NOMO-1 (cell line): Measurements from ENCODE around the gene PARD3B.
A peak's percentile ranks its signal among the peaks of the same experiment; 100 is the strongest.

Source experiments
- DNase-seq, 2 experiments: peaks; one replicate each; lab custom pipeline; 2025; ENCODE audit not compliant: unreplicated experiment in 2 of 2; lab: John Stamatoyannopoulos, UW

Gene PARD3B, protein sequence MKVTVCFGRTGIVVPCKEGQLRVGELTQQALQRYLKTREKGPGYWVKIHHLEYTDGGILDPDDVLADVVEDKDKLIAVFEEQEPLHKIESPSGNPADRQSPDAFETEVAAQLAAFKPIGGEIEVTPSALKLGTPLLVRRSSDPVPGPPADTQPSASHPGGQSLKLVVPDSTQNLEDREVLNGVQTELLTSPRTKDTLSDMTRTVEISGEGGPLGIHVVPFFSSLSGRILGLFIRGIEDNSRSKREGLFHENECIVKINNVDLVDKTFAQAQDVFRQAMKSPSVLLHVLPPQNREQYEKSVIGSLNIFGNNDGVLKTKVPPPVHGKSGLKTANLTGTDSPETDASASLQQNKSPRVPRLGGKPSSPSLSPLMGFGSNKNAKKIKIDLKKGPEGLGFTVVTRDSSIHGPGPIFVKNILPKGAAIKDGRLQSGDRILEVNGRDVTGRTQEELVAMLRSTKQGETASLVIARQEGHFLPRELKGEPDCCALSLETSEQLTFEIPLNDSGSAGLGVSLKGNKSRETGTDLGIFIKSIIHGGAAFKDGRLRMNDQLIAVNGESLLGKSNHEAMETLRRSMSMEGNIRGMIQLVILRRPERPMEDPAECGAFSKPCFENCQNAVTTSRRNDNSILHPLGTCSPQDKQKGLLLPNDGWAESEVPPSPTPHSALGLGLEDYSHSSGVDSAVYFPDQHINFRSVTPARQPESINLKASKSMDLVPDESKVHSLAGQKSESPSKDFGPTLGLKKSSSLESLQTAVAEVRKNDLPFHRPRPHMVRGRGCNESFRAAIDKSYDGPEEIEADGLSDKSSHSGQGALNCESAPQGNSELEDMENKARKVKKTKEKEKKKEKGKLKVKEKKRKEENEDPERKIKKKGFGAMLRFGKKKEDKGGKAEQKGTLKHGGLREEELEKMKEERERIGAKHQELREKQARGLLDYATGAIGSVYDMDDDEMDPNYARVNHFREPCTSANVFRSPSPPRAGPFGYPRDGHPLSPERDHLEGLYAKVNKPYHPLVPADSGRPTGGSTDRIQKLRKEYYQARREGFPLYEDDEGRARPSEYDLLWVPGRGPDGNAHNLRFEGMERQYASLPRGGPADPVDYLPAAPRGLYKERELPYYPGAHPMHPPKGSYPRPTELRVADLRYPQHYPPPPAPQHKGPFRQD (N-terminal part only)

DNA sequence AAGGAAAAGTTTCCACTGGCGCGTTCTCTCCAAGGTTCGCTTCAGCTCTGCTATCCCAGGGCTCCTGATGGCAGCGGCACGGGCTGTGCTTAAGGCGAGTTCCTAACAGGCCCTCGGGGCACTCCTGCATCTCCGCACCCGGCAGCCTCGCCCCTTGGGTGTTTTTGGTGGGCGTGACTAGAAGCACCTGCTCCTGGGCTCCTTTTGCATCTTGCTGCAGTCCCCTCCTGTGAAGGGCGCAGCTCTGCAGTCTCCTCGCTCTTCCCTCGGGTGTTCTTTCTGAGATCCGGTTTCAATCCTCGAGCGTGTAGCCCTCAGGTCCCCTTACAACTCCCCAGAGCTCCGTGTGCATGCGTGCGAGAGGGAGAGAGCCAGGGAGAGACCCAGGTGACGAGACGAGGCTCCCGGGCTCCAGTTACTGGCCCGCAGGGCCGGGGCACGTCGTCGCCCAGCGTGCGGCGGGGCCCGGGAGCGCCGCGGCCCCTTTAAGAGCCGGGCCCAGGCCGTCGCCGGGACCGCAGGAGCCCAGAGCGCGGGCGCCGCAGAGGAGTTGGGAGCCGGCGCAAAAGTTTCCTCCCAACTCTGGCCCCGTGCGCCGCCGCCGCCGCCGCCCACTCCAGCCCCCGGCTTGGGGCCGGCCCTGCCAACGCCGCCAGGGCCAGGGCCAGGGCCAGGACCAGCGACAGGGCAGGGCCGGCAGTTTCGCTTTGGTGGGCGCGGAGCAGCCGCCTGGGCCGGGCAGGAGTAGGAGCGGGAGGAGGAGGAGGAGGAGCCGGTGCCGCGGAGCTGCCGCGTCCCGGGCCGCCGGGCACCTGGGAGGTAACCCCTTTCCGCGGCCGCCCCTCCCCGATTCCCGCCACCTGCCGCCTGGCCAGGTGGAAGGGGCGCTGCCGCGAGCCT is at the start of gene PARD3B:
Gene PARD3B (plus strand): TSS at position 515 of the 900 bp plus-strand sequence. CDS start 525 bp downstream, outside the sequence.
- DNase-seq: peak; percentile 3 to 6

GRCh38 chr2:204496779-204497178 is 48.5 kb upstream of the PARD3B start:
- DNase-seq: no peak

DNA sequence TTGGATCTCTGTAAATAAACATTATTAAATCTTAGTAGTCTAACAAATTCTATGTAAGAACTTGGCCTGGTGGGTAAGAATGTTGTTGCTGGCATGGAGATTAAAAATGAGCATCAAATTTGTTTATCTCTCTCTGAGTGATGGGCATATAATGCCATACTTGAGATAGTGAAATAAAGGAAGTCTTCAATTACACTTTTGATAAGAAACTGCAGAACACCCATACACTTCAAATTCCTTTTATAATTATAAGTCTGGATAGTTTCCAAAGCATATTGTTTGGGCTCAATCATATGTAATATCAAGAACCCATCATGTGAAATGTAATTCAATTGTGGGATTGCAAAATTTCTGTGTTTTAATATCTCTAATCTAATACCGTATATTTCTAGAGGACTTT is 47.4 kb upstream of the PARD3B start:
- DNase-seq: no peak

DNA sequence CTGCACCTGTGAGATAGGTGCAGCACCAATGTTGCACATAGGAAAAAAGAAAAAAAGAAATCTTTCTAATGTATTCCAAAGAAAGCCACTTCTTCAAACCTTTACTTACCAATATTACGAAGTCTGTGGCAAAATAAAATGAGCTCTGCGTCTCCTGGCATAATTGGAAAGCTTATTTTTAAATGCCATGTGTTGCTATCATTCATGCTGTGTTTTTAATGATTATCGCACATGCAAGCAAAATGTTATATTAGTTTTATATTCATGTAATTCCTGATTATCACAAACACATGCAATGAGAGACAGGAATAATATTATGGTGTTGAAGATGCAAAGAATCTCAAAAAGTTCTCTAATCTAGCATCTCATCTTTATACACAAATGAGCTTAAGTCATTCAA is 47.0 kb upstream of the PARD3B start:
- no peak for DNase-seq

DNA sequence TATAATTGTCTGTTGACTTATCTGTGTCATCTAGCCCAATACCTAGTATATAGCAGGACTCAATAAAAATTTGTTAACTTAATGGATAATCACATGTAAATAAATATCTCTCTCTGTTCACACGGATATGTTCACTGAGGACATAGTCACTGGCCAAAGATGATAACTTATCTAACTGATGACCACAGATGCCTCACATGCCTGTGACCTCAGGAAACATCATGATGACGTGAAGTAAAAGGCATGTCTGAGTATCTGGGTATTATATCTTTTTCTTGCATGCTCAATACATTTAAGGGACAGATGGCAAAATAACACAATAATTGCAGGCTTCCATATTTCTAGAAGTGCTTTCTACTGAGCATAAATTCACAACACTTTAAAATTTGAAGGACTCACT is 41.4 kb upstream of the PARD3B start:
- no peak for DNase-seq

DNA sequence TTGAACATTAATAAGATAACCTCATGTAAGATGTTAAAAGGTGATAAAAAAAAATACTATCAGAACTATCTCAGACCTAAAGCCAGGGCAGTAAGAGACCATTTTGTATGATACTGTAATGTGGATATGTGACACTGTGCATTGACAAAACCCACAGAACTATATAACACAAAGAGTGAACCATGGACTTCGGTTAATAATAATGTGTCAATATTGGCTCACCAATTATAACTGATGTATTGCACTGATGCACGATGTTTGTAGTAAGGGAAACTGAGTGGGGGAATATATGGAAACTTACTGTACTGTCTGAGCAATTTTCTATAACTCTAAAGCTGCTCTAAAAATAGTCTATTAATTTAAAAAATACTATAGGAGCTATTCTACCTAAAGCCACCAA is 40.7 kb upstream of the PARD3B start:
- DNase-seq: no peak

DNA sequence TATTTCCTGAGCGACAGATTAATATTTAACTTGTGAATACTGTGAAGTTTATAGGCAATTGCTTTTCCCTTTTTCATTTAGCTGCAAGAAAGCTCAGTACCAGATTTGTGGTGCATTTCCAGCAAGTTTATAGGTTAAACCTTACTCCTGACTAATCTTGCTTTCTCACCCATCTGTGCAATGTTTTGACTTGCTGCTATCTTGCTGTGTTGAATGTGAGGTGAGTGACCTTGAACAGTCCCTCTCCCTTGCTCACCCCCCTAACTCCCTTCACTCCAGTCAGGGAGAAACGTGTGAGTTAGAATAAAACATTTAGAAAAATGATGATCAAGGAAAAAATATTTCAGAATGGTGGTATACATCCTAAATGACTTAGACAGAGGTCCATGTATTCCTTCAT is 39.8 kb upstream of the PARD3B start:
- no peak for DNase-seq

DNA sequence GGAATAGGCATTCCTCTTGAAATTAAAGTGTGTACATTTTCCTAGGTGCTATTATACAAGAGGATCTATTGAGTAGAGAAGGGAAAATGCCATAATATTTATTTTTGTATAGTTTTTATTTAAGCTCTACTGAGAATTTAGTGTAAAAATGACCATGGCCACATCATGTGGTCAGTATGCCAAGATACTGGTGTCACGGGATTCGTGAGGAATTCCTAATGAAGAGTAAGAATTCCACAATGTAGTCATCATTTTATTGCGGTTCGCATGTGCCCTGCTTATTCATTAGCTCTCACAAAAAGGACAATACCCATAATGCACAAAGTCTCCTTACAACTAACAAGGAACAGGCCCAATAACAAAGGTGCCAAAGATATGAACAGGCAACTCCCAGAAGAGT is 39.3 kb upstream of the PARD3B start:
- DNase-seq: no peak

- no peak for DNase-seq
Observed at GRCh38 chr2:204507636-204508035, 37.6 kb upstream of the PARD3B start.

DNA sequence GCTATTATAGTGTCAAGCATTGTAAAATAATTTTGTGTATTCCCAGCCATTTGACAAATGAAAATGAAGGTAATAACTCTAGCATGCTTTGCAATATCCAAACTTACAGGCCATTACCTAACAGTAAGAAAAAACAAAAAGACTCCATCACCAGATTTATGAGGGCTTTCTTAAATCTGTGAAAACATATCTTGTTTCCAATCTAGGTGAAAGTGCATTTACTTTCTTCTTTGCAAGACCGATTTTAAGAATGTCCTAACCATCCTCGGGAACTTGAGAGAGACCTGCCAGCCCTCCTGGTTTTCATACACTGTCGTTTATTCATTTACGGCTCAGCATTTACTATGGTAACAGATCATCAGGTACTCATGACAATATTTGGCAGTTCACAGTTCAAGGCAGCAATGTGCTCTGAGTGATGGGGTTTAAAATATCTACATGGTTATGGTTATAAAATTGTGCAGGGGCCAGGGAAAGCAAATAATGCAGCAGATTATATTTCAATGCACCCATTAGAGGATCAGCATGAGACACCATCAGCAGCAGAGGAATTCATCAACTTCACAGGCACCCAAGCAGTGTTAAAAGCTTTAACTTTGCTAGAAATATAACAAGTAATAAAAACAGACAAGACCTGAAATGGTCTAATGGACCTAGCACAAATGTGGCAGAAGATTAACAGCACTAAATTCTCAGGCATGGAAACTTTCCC is 34.4 kb upstream of the PARD3B start:
- DNase-seq: no peak

DNA sequence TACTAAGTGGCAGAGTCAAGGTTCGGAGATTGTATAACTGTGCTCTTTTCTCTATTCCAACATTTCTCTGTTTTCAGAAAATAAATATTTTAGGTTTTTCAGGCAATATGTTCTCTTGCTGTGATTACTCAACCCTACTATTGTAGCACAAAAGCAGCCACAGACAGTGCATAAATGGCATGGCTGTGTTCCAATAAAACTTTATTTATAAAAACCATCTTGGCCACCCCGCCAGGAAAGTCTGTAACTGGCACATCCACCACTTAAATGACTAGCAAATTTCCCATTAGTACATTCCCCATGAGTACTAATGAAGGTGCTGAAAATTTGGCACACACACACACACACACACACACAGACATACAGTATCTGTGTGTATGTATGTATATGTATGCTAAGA is 30.8 kb upstream of the PARD3B start:
- no peak for DNase-seq

DNA sequence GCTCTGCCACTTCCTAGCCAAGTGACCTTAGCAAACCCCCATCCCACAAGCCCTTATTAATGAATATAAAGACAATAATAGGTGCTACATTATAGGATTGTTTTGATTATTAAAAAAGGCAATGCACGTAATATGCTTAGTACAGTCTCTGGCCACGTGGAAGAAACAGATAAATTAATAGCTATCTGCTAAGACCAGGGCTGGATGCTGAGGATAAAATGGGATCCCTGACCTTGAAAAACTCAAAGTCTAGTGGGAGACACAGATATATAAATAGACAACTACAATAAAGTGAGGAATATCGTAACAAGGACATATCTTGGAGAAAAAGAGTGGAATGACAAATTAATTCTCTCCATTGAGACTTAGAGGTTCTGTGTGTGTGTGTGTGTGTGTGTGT is 29.9 kb upstream of the PARD3B start:
- no peak for DNase-seq

GRCh38 chr2:204517154-204517553 is 28.1 kb upstream of the PARD3B start:
- no peak for DNase-seq

DNA sequence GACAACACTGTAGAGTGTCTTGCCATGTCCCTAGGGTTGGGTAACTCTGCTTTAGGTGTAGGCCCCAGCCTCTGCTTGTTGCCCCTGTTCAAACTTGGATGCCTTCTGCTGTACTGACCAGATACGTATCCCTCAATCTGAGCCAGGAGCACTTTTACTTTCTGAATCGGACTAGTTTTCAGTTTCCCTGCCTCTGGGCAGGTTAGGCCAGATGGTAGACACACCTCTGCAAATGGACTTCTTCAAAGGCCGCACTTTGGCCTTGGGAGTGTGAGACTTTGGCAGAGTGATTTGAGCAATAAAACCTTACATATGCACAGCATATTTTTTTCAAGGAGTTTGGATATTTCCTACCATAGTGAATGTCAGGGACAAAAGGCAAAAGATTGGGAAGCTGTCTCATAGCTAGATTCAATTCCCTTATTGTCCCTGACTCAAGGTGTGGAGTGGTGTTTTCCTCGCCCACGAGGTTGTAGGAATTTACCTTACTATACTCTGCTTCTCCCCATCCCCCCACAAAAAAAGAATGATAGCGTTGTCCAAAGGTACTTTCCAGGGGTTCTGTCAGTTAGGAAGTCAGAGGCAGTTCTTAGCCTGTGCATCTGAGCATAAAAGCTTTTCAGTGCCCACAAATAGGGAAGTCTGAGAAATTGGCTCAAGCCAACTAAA is 15.3 kb upstream of the PARD3B start:
- DNase-seq: no peak

- DNase-seq: no peak
Observed at GRCh38 chr2:204530464-204530805, 14.8 kb upstream of the PARD3B start.

- no peak for DNase-seq
Observed at GRCh38 chr2:204533629-204534370, 11.5 kb upstream of the PARD3B start.

- no peak for DNase-seq
Observed at GRCh38 chr2:204535356-204535755, 9.9 kb upstream of the PARD3B start.

DNA sequence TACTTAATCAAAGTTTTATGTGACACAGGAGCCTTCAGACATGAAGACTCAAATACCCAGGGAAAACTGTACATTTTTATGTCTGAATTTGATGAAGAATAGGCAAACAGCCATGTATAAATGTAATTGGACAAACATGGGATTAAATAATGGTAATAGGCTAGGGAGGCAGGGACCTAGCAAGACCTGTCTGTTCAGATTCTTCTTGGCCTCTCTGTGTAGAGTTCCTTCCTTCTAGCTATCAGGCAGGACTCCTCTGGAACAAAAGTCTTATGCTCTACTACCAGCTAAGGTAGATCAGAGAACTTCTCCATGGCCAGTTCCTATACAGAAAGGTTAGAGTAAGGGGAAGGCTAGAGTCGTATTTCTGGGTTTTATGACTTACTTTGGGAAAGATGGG is 9.5 kb upstream of the PARD3B start:
- no peak for DNase-seq
